Cardiac muscle cell (in vitro differentiated cells and primary cell): Measurements from ENCODE around the gene KRT72. TPM values are rescaled to one million over a fixed set of nuclear protein-coding genes. Genes with fewer than 3 reads are reported as not detected.
A peak's percentile ranks its signal among the peaks of the same experiment; 100 is the strongest.

Experiments
- DNase-seq, 2 donors: peaks; one replicate each; pipeline versions ENCODE4 v3.0.0 to v3.0.0-alpha.2; 2010 to 2017; ENCODE audit warnings: low read depth in 1 of 2, low spot score in 1 of 2
- H3K27ac ChIP-seq: fragments of 200-600 bp; sonication (generic); 2 replicates; pipeline ENCODE4 v1.5.1; 2016
- H3K27me3 ChIP-seq: fragments of 200-600 bp; sonication (generic); 2 replicates; pipeline ENCODE4 v1.6.0; 2016; ENCODE audit warnings: control low read depth
- H3K36me3 ChIP-seq: fragments of 200-600 bp; sonication (generic); 2 replicates; pipeline ENCODE4 v1.5.1; 2016; ENCODE audit warnings: control low read depth
- H3K4me1 ChIP-seq: fragments of 200-600 bp; sonication (generic); 2 replicates; pipeline ENCODE4 v1.8.1; 2017; ENCODE audit warnings: low read depth, mild to moderate bottlenecking, mixed run types
- H3K4me3 ChIP-seq: fragments of 200-600 bp; sonication (generic); 2 replicates; pipeline ENCODE4 v1.5.1; 2016; ENCODE audit warnings: mild to moderate bottlenecking
- H3K9me3 ChIP-seq: fragments of 200-600 bp; sonication (generic); 2 replicates; pipeline ENCODE4 v1.5.1; 2017; ENCODE audit warnings: low read depth, mild to moderate bottlenecking, control low read depth
- polyA plus RNA-seq: library from polyadenylated mRNA; unstranded; fragments of >200 nt; fragmentation: Nextera tagmentation; extraction: Ambion mirVana; gene quantifications from 2 replicates; pipeline ENCODE4 v1.2.1, GENCODE V29; 2016
- total RNA-seq: library from RNA; depleted of rRNA; stranded (reverse); fragments of >200 nt; gene quantifications from 2 replicates; pipeline ENCODE4 v1.2.3, GENCODE V29; 2016
- TF ChIP-seq, protein P1 (sequence below): IDR thresholded peaks from 2 replicates; pipeline ENCODE4 v1.5.1; 2012; ENCODE audit warnings: low read depth, mild to moderate bottlenecking, low read length

The KRT72 gene
- total and polyA plus RNA-seq, 2 experiments from 2014 or later, result not detected

DNA sequence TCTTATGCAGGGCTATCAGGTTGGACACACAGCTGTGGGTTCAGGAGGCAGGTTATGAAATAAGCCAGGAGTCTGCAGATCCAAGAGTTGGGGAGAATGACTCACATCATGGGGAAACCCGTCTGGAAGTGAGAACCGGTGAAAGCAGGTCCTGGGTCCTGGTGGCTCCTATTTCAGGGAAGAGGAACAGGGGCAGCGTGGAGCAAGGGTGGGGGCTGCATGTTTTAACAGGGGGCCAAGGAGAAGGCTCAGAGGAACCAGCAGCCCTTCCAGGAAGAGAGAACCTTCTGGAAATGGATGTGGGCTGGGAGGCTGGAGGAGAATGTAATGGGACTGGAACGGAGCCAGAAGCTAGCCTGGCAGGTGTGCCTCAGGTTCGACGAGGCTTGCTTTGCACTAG lies 19.8 kb downstream of the KRT72 start:
- H3K27me3 ChIP-seq, result peaks cover 13% of the 10 kb centered on the region
- no peak overlapping the region for H3K27ac ChIP-seq
- TF ChIP-seq, protein P1, sequence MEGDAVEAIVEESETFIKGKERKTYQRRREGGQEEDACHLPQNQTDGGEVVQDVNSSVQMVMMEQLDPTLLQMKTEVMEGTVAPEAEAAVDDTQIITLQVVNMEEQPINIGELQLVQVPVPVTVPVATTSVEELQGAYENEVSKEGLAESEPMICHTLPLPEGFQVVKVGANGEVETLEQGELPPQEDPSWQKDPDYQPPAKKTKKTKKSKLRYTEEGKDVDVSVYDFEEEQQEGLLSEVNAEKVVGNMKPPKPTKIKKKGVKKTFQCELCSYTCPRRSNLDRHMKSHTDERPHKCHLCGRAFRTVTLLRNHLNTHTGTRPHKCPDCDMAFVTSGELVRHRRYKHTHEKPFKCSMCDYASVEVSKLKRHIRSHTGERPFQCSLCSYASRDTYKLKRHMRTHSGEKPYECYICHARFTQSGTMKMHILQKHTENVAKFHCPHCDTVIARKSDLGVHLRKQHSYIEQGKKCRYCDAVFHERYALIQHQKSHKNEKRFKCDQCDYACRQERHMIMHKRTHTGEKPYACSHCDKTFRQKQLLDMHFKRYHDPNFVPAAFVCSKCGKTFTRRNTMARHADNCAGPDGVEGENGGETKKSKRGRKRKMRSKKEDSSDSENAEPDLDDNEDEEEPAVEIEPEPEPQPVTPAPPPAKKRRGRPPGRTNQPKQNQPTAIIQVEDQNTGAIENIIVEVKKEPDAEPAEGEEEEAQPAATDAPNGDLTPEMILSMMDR, result no peak
- no peak overlapping the region for H3K4me3 ChIP-seq
- H3K36me3 ChIP-seq, result no peaks in the 10 kb centered on the region
- no peaks in the 10 kb centered on the region for H3K9me3 ChIP-seq
- peak in 1 of 2 donors; percentile 52 for DNase-seq
- H3K4me1 ChIP-seq, result no peaks in the 10 kb centered on the region

- Histone ChIP-seq H3K4me1 (no peaks in the 10 kb centered on the region), H3K27ac (no peak overlapping the region), H3K9me3 (no peaks in the 10 kb centered on the region), H3K27me3 (peaks cover 12% of the 10 kb centered on the region), H3K4me3 (no peak overlapping the region), H3K36me3 (no peaks in the 10 kb centered on the region)
- no peak for DNase-seq
- TF ChIP-seq, protein P1, result no peak
Measured at GRCh38 chr12:52581066-52581465, 20.2 kb downstream of the KRT72 start.

- no peaks in the 10 kb centered on the region for H3K9me3 ChIP-seq
- no peaks in the 10 kb centered on the region for H3K36me3 ChIP-seq
- peaks cover 8% of the 10 kb centered on the region for H3K27me3 ChIP-seq
- TF ChIP-seq, protein P1, result no peak
- H3K27ac ChIP-seq, result no peak overlapping the region
- H3K4me1 ChIP-seq, result no peaks in the 10 kb centered on the region
- DNase-seq, result no peak
- H3K4me3 ChIP-seq, result no peak overlapping the region
Measured at GRCh38 chr12:52580496-52580895, 20.8 kb downstream of the KRT72 start.

DNA sequence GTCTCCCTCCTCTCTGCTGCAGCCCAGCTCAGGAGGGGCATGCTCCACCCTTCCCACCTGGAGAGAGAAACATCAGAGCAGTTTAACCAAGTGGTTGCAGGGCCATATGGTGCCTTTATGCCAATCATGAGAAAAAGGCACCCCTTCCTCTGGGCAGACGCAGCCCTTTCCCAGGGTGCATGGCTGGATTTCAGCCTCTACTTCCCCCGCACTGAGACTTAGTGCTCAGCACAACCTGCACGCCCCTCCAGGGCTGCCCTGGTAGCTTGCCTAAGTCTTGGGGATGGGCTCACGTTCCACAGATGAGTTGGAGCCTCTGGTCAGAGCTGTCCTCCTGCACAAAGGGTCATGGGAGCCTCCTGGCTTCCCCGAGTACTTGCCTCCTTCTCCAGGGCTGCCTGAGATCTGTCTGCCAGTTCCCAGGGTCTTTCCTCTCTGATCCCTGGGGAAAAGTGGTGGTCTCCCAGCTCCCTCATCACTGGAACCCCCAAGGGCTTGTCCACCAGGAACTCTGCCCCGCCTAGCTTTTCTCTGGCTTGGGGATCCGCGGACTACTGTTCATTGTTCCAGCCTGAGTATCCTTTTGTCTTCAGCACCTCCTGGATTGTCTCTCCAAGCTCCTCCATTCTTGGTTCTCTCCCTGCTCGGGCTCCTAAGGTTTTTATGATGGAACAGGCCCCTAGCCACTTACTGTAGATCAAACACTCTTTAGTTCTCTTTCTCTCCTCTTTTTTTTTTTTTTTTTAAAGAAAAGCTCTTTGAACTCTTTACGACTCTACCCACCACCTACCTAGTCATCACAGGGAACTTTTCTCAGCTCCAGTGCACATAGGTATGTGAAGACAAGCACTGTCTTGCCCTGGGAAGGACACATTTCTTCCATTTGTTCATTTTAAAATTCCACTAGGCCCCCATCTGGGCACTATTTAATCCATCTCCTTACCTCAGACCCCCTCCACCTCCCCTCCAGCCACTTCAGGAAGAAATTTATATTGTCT lies 21.5 kb downstream of the KRT72 start:
- Histone ChIP-seq H3K9me3 (no peaks in the 10 kb centered on the region), H3K27ac (no peak overlapping the region), H3K36me3 (no peaks in the 10 kb centered on the region), H3K27me3 (peaks cover 8% of the 10 kb centered on the region), H3K4me1 (no peaks in the 10 kb centered on the region), H3K4me3 (no peak overlapping the region)
- TF ChIP-seq, protein P1, result no peak
- no peak for DNase-seq

- Histone ChIP-seq H3K9me3 (no peaks in the 10 kb centered on the region), H3K36me3 (no peaks in the 10 kb centered on the region), H3K27ac (no peak overlapping the region), H3K4me1 (no peaks in the 10 kb centered on the region), H3K4me3 (no peak overlapping the region), H3K27me3 (peaks cover 12% of the 10 kb centered on the region)
- no peak for DNase-seq
- TF ChIP-seq, protein P1, result no peak
Measured at GRCh38 chr12:52578469-52578868, 22.8 kb downstream of the KRT72 start.
